ENCODE measurements around the gene PTPRM.

GRCh38 chr18:7772951-7773350 lies 205.8 kb downstream of the PTPRM start:
- TF ChIP-seq EZH2phosphoT487 (IDR thresholded peaks at IDR 0.05; ENCODE audit: insufficient read depth, low read depth) (no peak), EZH2 (IDR thresholded peaks at IDR 0.05; ENCODE audit: insufficient read depth, poor library complexity, severe bottlenecking) (no peak)
